GM18507 (cell line): Measurements from ENCODE around the gene NCOA7.
"Not testable (repeated sequence)": the region's sequence is repeated elsewhere in the genome, so short reads cannot be mapped to it uniquely, and the experiment has no call there.

Experiments
- DNase-seq: peaks from one replicate; pipeline ENCODE4 v3.0.0; 2011; ENCODE audit warnings: low read depth; ENCODE audit not compliant: insufficient read length; ENCODE audit errors: extremely low spot score
- FAIRE-seq: peaks from 2 replicates; lab custom pipeline; 2011; peaks lifted over from hg19 to GRCh38; lab: Jason Lieb, UNC

The NCOA7 gene

GRCh38 chr6:125953502-125953875, 162.7 kb downstream of the NCOA7 start:
- DNase-seq (no peak), FAIRE-seq (no peak)

- FAIRE-seq (no peak), DNase-seq (no peak)
Measured at GRCh38 chr6:125954735-125955339, 164.1 kb downstream of the NCOA7 start.

GRCh38 chr6:125955973-125956372, 165.2 kb downstream of the NCOA7 start:
- no peak for FAIRE-seq
- no peak for DNase-seq

GRCh38 chr6:125956506-125957390, 166.0 kb downstream of the NCOA7 start, which contains the start of gene HINT3:
HINT3 (plus strand) TSS chr6:125956770; CDS start chr6:125956978, 208 bp downstream.
- DNase-seq: peak; percentile 91
- peak; percentile 96 for FAIRE-seq

- DNase-seq (no peak), FAIRE-seq (no peak)
Measured at GRCh38 chr6:125957391-125957693, 166.6 kb downstream of the NCOA7 start.

GRCh38 chr6:125957845-125958244, 167.1 kb downstream of the NCOA7 start:
- no peak for DNase-seq
- FAIRE-seq: no peak

GRCh38 chr6:125959041-125959440, 168.3 kb downstream of the NCOA7 start:
- FAIRE-seq (no peak), DNase-seq (no peak)

GRCh38 chr6:125961117-125961516, 170.4 kb downstream of the NCOA7 start:
- no peak for FAIRE-seq
- no peak for DNase-seq

GRCh38 chr6:125962900-125963497, 172.2 kb downstream of the NCOA7 start:
- DNase-seq (no peak), FAIRE-seq (no peak)

GRCh38 chr6:125963817-125964216, 173.1 kb downstream of the NCOA7 start:
- FAIRE-seq: no peak
- DNase-seq: no peak

GRCh38 chr6:125966569-125966968, 175.8 kb downstream of the NCOA7 start:
- peak; percentile 5 for FAIRE-seq
- DNase-seq: no peak

DNA sequence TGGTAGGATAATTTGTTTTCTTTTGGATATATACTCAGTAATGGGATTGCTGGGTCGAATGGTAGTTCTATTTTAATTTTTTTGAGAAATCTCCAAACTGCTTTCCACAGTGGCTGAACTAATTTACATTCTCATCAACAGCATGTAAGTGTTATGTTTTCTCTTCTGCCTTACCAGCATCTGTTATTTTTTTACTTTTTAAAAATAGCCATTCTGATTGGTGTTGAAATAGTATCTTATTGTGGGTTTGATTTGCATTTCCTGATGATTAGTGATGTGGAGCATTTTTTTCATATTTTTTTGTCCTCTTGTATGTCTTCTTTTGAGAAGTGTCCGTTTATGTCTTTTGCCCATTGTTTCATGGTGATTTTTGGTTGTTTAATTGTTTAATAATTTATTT, 177.7 kb downstream of the NCOA7 start:
- peak; percentile 67 for FAIRE-seq

GRCh38 chr6:125970760-125971159, 180.0 kb downstream of the NCOA7 start:
- DNase-seq: no peak
- FAIRE-seq: no peak

More for the DNA sequence above, 177.7 kb downstream of the NCOA7 start:
- DNase-seq: no peak

DNA sequence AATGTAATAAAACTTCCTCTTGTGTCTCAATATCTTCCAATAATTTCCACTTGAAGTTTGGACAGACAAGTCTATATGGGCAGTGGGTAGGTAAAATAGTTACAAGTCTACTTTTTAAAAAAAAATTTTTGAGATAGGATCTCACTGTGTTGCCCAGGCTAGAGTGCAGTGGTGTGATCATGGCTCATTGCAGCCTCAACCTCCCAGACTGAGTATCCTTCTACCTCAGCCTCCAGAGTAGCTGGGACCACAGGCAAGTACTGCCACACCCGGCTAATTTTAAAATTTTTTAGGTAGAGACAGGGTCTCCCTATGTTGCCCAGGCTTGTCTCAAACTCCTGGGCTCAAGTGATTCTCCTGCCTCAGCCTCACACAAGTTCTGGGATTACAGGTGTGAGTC, 181.7 kb downstream of the NCOA7 start:
- DNase-seq, FAIRE-seq: not testable (repeated sequence)

GRCh38 chr6:125974214-125974866, 183.6 kb downstream of the NCOA7 start:
- FAIRE-seq: peak; percentile 76
- DNase-seq: no peak

DNA sequence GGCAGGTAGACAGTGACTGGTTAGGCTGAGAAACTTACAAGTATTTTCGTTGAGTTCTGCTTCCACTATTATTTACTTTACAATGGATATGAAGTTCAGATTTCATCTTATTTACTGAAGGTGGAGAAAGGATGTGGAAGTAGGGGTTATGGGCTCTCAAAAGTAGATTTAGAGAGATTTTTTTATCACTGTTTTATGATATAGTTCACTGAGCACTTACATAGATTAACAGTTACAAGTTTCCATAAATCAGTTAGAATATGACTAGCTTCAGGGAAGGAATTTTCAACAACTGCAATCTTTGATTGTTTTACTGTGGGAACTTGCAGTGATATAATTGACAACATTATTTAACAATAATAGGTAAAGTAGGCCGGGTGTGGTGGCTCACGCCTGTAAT, 188.3 kb downstream of the NCOA7 start:
- DNase-seq: no peak
- FAIRE-seq: no peak
